ENCODE data around the gene DEAF1.

- TF ChIP-seq EP300 (IDR thresholded peaks at IDR 0.05) (no peak), POLR2A (IDR thresholded peaks at IDR 0.05) (no peak)
- TF ChIP-seq, protein P1, sequence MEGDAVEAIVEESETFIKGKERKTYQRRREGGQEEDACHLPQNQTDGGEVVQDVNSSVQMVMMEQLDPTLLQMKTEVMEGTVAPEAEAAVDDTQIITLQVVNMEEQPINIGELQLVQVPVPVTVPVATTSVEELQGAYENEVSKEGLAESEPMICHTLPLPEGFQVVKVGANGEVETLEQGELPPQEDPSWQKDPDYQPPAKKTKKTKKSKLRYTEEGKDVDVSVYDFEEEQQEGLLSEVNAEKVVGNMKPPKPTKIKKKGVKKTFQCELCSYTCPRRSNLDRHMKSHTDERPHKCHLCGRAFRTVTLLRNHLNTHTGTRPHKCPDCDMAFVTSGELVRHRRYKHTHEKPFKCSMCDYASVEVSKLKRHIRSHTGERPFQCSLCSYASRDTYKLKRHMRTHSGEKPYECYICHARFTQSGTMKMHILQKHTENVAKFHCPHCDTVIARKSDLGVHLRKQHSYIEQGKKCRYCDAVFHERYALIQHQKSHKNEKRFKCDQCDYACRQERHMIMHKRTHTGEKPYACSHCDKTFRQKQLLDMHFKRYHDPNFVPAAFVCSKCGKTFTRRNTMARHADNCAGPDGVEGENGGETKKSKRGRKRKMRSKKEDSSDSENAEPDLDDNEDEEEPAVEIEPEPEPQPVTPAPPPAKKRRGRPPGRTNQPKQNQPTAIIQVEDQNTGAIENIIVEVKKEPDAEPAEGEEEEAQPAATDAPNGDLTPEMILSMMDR (IDR thresholded peaks at IDR 0.05) = no peak
These were observed 14.3 kb upstream of the DEAF1 start for GRCh38 chr11:709109-709997.
